Endothelial cell of umbilical vein (primary cell): ENCODE data around the gene CCDC171. TPM values are rescaled to one million over a fixed set of nuclear protein-coding genes. Genes with fewer than 3 reads are reported as not detected.

Source experiments
- BruUV-seq: library from RNA; stranded (reverse); fragments of 400-500 nt; replicated peaks from 2 replicates; lab custom pipeline; 2021; lab: Mats Ljungman, UMichigan
- CTCF ChIA-PET: fragments of 300-600, 350-600 bp; sonication (Branson Sonifier 250); formaldehyde crosslinking; loops from one replicate; lab custom pipeline; 2021; ENCODE audit warnings: antibody characterized with exemption, inconsistent platforms; lab: Charles Lee
- POLR2A ChIA-PET: fragments of 300-600, 350-600 bp; sonication (Branson Sonifier 250); formaldehyde crosslinking; loops from one replicate; lab custom pipeline; 2021; ENCODE audit warnings: antibody characterized with exemption, inconsistent platforms; lab: Charles Lee
- DNase-seq: peaks from one replicate; pipeline ENCODE4 v3.0.0-alpha.2; 2011; ENCODE audit warnings: low read depth, low spot score
- FAIRE-seq: peaks from 2 replicates; lab custom pipeline; 2011; peaks lifted over from hg19 to GRCh38; lab: Jason Lieb, UNC
- H2AFZ ChIP-seq: 2 replicates; pipeline ENCODE4 v1.6.0; 2012; ENCODE audit warnings: low read depth, low read length, control low read depth, inconsistent platforms
- H3K27ac ChIP-seq: 2 replicates; pipeline ENCODE4 v1.5.1; 2011; ENCODE audit warnings: low read depth, mild to moderate bottlenecking, control low read depth, low read length, moderate library complexity; ENCODE audit not compliant: insufficient read depth
- H3K27me3 ChIP-seq, 2 experiments: 2 replicates each; pipeline versions ENCODE4 v1.6.0 to v1.6.1; 2011; ENCODE audit warnings: low read length in 2 of 2, mixed read lengths in 1 of 2; ENCODE audit not compliant: control insufficient read depth in 2 of 2, insufficient read depth in 2 of 2
- H3K36me3 ChIP-seq, 2 experiments: 2 replicates in 1 of 2; 3 replicates in 1 of 2; pipeline ENCODE4 v1.5.1; 2011; ENCODE audit warnings: low read length in 2 of 2, mild to moderate bottlenecking in 1 of 2, moderate library complexity in 1 of 2; ENCODE audit not compliant: control insufficient read depth in 2 of 2, insufficient read depth in 2 of 2; ENCODE audit errors: extremely low read depth in 1 of 2
- H3K4me1 ChIP-seq: 3 replicates; pipeline ENCODE4 v1.5.1; 2011; ENCODE audit warnings: mild to moderate bottlenecking, low read length; ENCODE audit not compliant: control insufficient read depth, insufficient read depth; ENCODE audit errors: extremely low read depth
- H3K4me2 ChIP-seq: 2 replicates; pipeline ENCODE4 v1.6.1; 2011; ENCODE audit warnings: low read length, control low read depth, mixed read lengths; ENCODE audit not compliant: insufficient read depth
- H3K4me3 ChIP-seq, 3 experiments: fragments of 200-600 bp in 1 of 3; sonication (generic), shearing (Covaris generic) in 1 of 3; replicated peaks in 1 of 3; 2 replicates each; pipeline ENCODE4 v1.5.1; 2011 to 2016; ENCODE audit warnings: control low read depth in 3 of 3, low read length in 3 of 3, mild to moderate bottlenecking in 2 of 3, inconsistent platforms in 1 of 3, low read depth in 1 of 3, moderate library complexity in 1 of 3; ENCODE audit not compliant: insufficient read depth in 1 of 3
- H3K79me2 ChIP-seq: 2 replicates; pipeline ENCODE4 v1.6.0; 2012; ENCODE audit warnings: low read length, inconsistent platforms; ENCODE audit not compliant: control insufficient read depth, insufficient read depth
- H3K9ac ChIP-seq: replicated peaks from 2 replicates; pipeline ENCODE3; 2011; ENCODE audit warnings: low read length, control low read depth; ENCODE audit not compliant: insufficient read depth; ENCODE audit errors: extremely low read depth
- H3K9me1 ChIP-seq: replicated peaks from 3 replicates; pipeline ENCODE4 v1.6.0; 2011; ENCODE audit warnings: mild to moderate bottlenecking, low read length; ENCODE audit not compliant: control insufficient read depth, insufficient read depth; ENCODE audit errors: extremely low read depth
- H3K9me3 ChIP-seq: replicated peaks from 2 replicates; pipeline ENCODE4 v1.5.1; 2012; ENCODE audit warnings: low read length, inconsistent platforms; ENCODE audit not compliant: control insufficient read depth, insufficient read depth
- H4K20me1 ChIP-seq: replicated peaks from 2 replicates; pipeline ENCODE3; 2011; ENCODE audit warnings: mild to moderate bottlenecking, low read length; ENCODE audit not compliant: control insufficient read depth, insufficient read depth; ENCODE audit errors: extremely low read depth
- CTCF ChIP-seq, 2 donors: IDR thresholded peaks; 1 replicate in 1 of 2; 2 replicates in 1 of 2; pipeline ENCODE4 v1.5.1; 2011; ENCODE audit warnings: low read length in 2 of 2, mild to moderate bottlenecking in 2 of 2, moderate library complexity in 2 of 2, control low read depth in 1 of 2, inconsistent platforms in 1 of 2, low read depth in 1 of 2; ENCODE audit not compliant: insufficient read depth in 1 of 2; ENCODE audit errors: extremely low read depth in 1 of 2
- EZH2 ChIP-seq: IDR thresholded peaks from 2 replicates; pipeline ENCODE4 v1.6.1; 2012; ENCODE audit warnings: borderline replicate concordance, low read depth, mild to moderate bottlenecking, moderate library complexity, low read length, inconsistent platforms; ENCODE audit not compliant: severe bottlenecking
- FOS ChIP-seq: IDR thresholded peaks from 2 replicates; pipeline ENCODE4 v1.6.1; 2011; ENCODE audit warnings: mild to moderate bottlenecking, low read length, moderate library complexity, borderline replicate concordance; ENCODE audit not compliant: insufficient read depth
- GATA2 ChIP-seq: IDR thresholded peaks from 2 replicates; pipeline ENCODE4 v1.7.0; 2011; ENCODE audit warnings: low read depth, mild to moderate bottlenecking, moderate library complexity, mixed read lengths, low read length; ENCODE audit not compliant: insufficient read length, insufficient read depth
- JUN ChIP-seq: IDR thresholded peaks from 2 replicates; pipeline ENCODE4 v1.6.1; 2011; ENCODE audit warnings: borderline replicate concordance, low read depth; ENCODE audit not compliant: insufficient read length, insufficient read depth
- MAX ChIP-seq: IDR thresholded peaks from 2 replicates; pipeline ENCODE4 v1.6.1; 2011; ENCODE audit not compliant: insufficient read depth, insufficient read length
- MYC ChIP-seq: IDR thresholded peaks from one replicate; pipeline ENCODE4 v1.6.1; 2011; ENCODE audit warnings: mild to moderate bottlenecking, low read depth, low read length
- POLR2A ChIP-seq: IDR thresholded peaks from 2 replicates; pipeline ENCODE4 v1.6.1; 2012; ENCODE audit warnings: low read depth, mild to moderate bottlenecking, control low read depth, low read length
- POLR2AphosphoS5 ChIP-seq: IDR thresholded peaks from 2 replicates; pipeline ENCODE4 v1.6.1; 2012; ENCODE audit warnings: low read depth, mild to moderate bottlenecking, control low read depth, low read length, moderate library complexity; ENCODE audit not compliant: insufficient read depth
- dilution Hi-C: fragments of 300-500 bp; cut with MboI; formaldehyde crosslinking; loops from one replicate; pipeline ENCODE4 v1.15.0; 2019; ENCODE audit warnings: low sequenced_read_pairs; ENCODE audit not compliant: extremely low pct_ligation_motif_present
- intact Hi-C: fragments of 100-400 bp; cut with micrococcal nuclease; formaldehyde crosslinking; loops from one replicate; pipeline ENCODE4 v1.10.0; 2022
- polyA plus RNA-seq, 4 experiments: library from polyadenylated mRNA; depleted of rRNA in 3 of 4; stranded (reverse) in 3 of 4; unstranded in 1 of 4; fragments of >200 nt; gene quantifications; 2 replicates each; pipeline versions ENCODE4 v1.2.1 to v1.2.3, GENCODE V29; 2011 to 2012; ENCODE audit warnings: missing spikeins in 1 of 4
- total RNA-seq: library from RNA; stranded (reverse); gene quantifications from 2 replicates; pipeline ENCODE4 v1.2.3, GENCODE V29; 2021

Gene CCDC171
- total and polyA plus RNA-seq, 2 donors (not counting 3 experiments of a cell fraction or from before 2014, with no cell fraction given), result 0.58 to 1.4 TPM

- no TSS peak for BruUV-seq
- Histone ChIP-seq H3K27ac (no peak overlapping the region), H3K4me3 (no peak overlapping the region), H3K9me1 (no peaks in the 10 kb centered on the region), H3K9ac (no peak overlapping the region), H4K20me1 (no peaks in the 10 kb centered on the region), H3K9me3 (no peaks in the 10 kb centered on the region), H3K27me3 (no peaks in the 10 kb centered on the region), H2AFZ (no peak overlapping the region), H3K4me2 (no peak overlapping the region), H3K79me2 (no peaks in the 10 kb centered on the region), H3K4me1 (no peaks in the 10 kb centered on the region), H3K36me3 (no peaks in the 10 kb centered on the region)
- ChIA-PET POLR2A (no interaction called here), CTCF (no interaction called here)
- DNase-seq (no peak), FAIRE-seq (no peak)
- intact Hi-C loops (no loop called here), dilution Hi-C loops (no loop called here)
- TF ChIP-seq EZH2, result no peak
- no peak for TF ChIP-seq JUN
- TF ChIP-seq POLR2A, result no peak
- no peak for TF ChIP-seq MYC
- TF ChIP-seq CTCF (IDR thresholded peaks at IDR 0.05; ENCODE audit: extremely low read depth in 1 of 2, insufficient read depth in 1 of 2, low read depth in 1 of 2, low read length in 2 of 2), result no peak
- TF ChIP-seq POLR2AphosphoS5, result no peak
- no peak for TF ChIP-seq MAX
- TF ChIP-seq FOS, result no peak
- TF ChIP-seq GATA2, result no peak
Observed at GRCh38 chr9:16012621-16013020, 459.8 kb downstream of the CCDC171 start.
